Heart right ventricle (tissue), 16 donors: Measurements from ENCODE around the gene SYT12. TPM values are rescaled to one million over a fixed set of nuclear protein-coding genes. Genes with fewer than 3 reads are reported as not detected.

Experiments used
- ATAC-seq, 8 donors: fragments of 200-7000 bp; cut with Tn5 transposase; one replicate each; pipeline ENCODE4 v1.9.1; 2020; ENCODE audit warnings: mild to moderate bottlenecking in 8 of 8, moderate library complexity in 8 of 8, moderate number of reproducible peaks in 1 of 8
- DNase-seq, 2 donors: peaks; one replicate each; pipeline ENCODE4 v3.0.0-alpha.2; 2020
- H3K27ac ChIP-seq, 10 donors: fragments of 200-600 bp; sonication (generic) in 2 of 10; one replicate each; pipeline versions ENCODE4 v1.5.0 to v1.8.0; 2020 to 2022; ENCODE audit warnings: mild to moderate bottlenecking in 3 of 10
- H3K27me3 ChIP-seq, 7 donors: fragments of 200-600 bp; one replicate each; pipeline ENCODE4 v1.8.0; 2021 to 2022; ENCODE audit warnings: mild to moderate bottlenecking in 2 of 7
- H3K36me3 ChIP-seq, 9 donors: fragments of 200-600 bp; sonication (generic) in 1 of 9; one replicate each; pipeline versions ENCODE4 v1.5.0 to v1.8.0; 2020 to 2022; ENCODE audit warnings: mild to moderate bottlenecking in 2 of 9
- H3K4me1 ChIP-seq, 9 donors: fragments of 200-600 bp; sonication (generic) in 1 of 9; one replicate each; pipeline versions ENCODE4 v1.5.0 to v1.8.0; 2020 to 2022; ENCODE audit warnings: mild to moderate bottlenecking in 4 of 9
- H3K4me3 ChIP-seq, 10 donors: fragments of 200-600 bp; sonication (generic) in 2 of 10; one replicate each; pipeline versions ENCODE4 v1.5.0 to v1.8.0; 2020 to 2022; ENCODE audit warnings: mild to moderate bottlenecking in 7 of 10, moderate library complexity in 2 of 10
- H3K9me3 ChIP-seq, 11 donors: fragments of 200-600 bp in 10 of 11; sonication (generic) in 2 of 11; one replicate each; pipeline versions ENCODE4 v1.5.0 to v1.8.0; 2013 to 2022; ENCODE audit warnings: mild to moderate bottlenecking in 2 of 11, control low read depth in 1 of 11, moderate library complexity in 1 of 11
- CTCF ChIP-seq, 9 donors: fragments of 200-600 bp; sonication (generic) in 2 of 9; IDR thresholded peaks; one replicate each; pipeline versions ENCODE4 v1.5.0 to v1.8.0; 2021 to 2022; ENCODE audit warnings: antibody characterized with exemption in 9 of 9, mild to moderate bottlenecking in 5 of 9, moderate library complexity in 1 of 9
- WGBS, 2 donors: extraction: QIAGEN DNeasy Blood & Tissue Kit; methylation state at CpG; one replicate each; pipeline ENCODE4 v1.1.7; 2013; ENCODE audit warnings: inconsistent platforms in 1 of 2; 5-methylcytosine and 5-hydroxymethylcytosine counted together
- intact Hi-C, 10 donors: fragments of 100-400 bp; cut with DNase I; formaldehyde crosslinking; loops; one replicate each; pipeline versions ENCODE4 v1.11.1 to v1.14.2; 2022
- polyA plus RNA-seq, 2 donors: library from polyadenylated mRNA; stranded (reverse); fragments of 200-250 nt; gene quantifications; one replicate each; pipeline ENCODE4 v1.2.3, GENCODE V29; 2013
- total RNA-seq, 10 donors: library from RNA; stranded (reverse); fragmentation: NEBNext Ultra II Directional in 3 of 10; extraction: Animal tissue kit (Norgen Biotek cat#: 25700) in 3 of 10; gene quantifications; one replicate each; pipeline versions ENCODE4 v1.2.1 to v1.2.4, GENCODE V29; 2021 to 2023
- donor health status: Arrhythmogenic right ventricular cardiomyopathy.
- donor health status: ischemic (EF 13 %, LVEDD 7.1; RV severe dilation, severe dysfunction).
- donor health status: healthy with polysubstance abuse.
- donor health status: DM: no; HTN: yes; CAD: no.
- donor health status: DM: no; HTN: no; CAD: no.
- donor health status: ischemic (EF 25% LVEDD 6.9; RV normal size, moderate dysfunction).
- donor health status: ischemic (EF 25% LVEDD 5.7; RV mildly dilated, moderate dysfunction).
- donor health status: healthy.
- donor health status: DM: yes; HTN: yes; CAD: no.
- donor health status: Ischemic cardiomyopathy.
- donor health status: ischemic (EF 35%, LVEDD 5.7; RV mildly dilated, moderate dysfunction).
- donor health status: nonischemic (EF 11% LVEDD 7.7; RV severe dilation, severe dysfunction).
- donor health status: DM: yes; HTN: yes; CAD: no.
- donor health status: PGD.
- donor health status: ischemic (EF 29% LVEDD 5.4; RV normal size, mild dysfunction).
- donor health status: nonischemic (EF 23%, LVEDD 6.1; RV moderate dilation, normal function).

SYT12 gene
- total and polyA plus RNA-seq, 12 donors: 0.12 to 0.78 (median 0.28) TPM; not detected in 2

DNA sequence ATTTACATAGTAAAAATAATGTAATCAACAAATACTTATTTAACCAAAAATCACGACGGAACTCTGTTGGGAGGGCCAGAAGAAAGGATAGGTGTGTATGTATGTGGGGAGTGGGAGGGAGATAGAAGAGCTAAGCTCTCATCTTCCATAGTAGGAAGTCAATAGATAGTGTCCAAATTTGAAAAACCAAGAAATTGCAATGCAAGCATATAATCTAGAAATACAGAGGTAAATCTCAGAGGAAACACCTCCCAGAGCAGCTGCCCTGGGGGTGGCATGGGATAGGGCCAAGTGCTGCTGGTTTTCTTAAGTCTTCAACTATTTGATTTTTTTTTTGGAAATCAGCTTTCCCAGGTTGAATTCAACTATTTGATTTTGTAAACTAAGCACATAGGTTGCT, 30.9 kb upstream of the SYT12 start:
- Histone ChIP-seq H3K4me1 (peaks cover 0 to 14% (median 0%) of the 10 kb centered on the region in 9 donors), H3K4me3 (no peak overlapping the region), H3K36me3 (no peaks in the 10 kb centered on the region), H3K27me3 (no peaks in the 10 kb centered on the region), H3K9me3 (no peaks in the 10 kb centered on the region), H3K27ac (no peak overlapping the region)
- 79 to 92% methylated on average over 2 of the region's 2 CpGs for WGBS, 2 donors
- DNase-seq (no peak), ATAC-seq (no peak)
- intact Hi-C loops: no loop called here
- TF ChIP-seq CTCF (IDR thresholded peaks at IDR 0.05): no peak

DNA sequence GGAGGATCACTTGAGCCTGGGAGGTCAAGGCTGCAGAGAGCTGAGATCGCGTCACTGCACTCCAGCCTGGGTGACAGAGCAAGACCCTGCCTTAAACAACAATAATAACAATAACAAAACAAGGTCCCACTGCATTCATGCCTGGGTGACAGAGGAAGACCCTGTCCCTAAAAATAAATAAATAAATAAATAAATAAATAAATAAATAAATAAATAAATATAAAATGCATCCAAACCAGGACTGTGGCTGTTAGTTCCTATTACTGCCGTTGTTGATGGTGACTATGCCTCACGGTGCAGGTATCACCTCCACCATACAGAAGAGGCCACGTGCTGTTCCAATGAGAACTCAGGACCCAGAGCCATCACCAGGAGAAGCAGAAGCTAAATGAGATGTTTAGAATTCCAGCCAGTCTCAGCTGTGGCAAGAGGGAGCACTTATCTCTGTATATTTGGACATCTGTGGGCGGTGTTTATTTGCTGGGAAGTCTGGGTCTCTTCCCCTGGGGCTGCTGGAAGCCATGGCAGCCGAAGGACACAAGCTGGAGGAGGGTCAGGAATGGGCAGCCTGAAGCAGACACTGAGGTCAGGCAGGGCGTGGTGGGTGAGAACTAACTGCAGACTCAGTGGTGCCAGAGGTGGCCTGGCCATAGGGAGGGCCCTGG, 26.2 kb upstream of the SYT12 start:
- no peaks in the 10 kb centered on the region for H3K36me3 ChIP-seq
- H3K4me1 ChIP-seq: peaks cover 0 to 18% (median 0%) of the 10 kb centered on the region in 9 donors
- peaks cover 0 to 6% (median 0%) of the 10 kb centered on the region in 7 donors for H3K27me3 ChIP-seq
- no peak overlapping the region for H3K4me3 ChIP-seq
- intact Hi-C loops: no loop called here
- no peak for TF ChIP-seq CTCF (IDR thresholded peaks at IDR 0.05)
- DNase-seq (peak in 1 of 2 donors; percentile 29), ATAC-seq (peak in 5 of 8 donors; percentile 46 to 83 (median 61))
- WGBS, 2 donors: 59 to 61% methylated on average over 8 of the region's 8 CpGs
- no peak overlapping the region for H3K27ac ChIP-seq
- no peaks in the 10 kb centered on the region for H3K9me3 ChIP-seq

- no peak for TF ChIP-seq CTCF (IDR thresholded peaks at IDR 0.05)
- ATAC-seq: no peak
- WGBS, 2 donors: 92% methylated on average over 7 of the region's 7 CpGs
Observed at GRCh38 chr11:66999555-66999954, 23.4 kb upstream of the SYT12 start.

DNA sequence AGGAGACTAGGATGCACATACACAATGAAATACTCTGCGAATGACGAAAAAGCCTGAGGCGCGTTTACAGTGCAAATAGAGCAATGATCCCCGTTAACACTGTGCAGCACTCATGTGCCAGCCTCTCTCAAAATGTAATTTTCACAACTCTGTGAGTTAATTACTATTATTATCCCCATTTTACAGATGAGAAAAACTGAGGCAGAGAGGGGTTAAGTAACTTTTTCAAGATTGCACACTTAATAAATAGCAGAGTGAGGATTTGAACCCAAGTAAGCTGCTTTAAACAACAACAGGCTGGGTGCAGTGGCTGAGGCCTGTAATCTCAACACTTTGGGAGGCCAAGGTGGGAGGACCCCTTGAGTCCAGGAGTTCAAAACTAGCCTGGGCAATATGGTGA, 21.6 kb upstream of the SYT12 start:
- Histone ChIP-seq H3K4me3 (no peak overlapping the region), H3K9me3 (no peaks in the 10 kb centered on the region), H3K4me1 (peaks cover 0 to 11% (median 0%) of the 10 kb centered on the region in 9 donors), H3K27ac (no peak overlapping the region), H3K36me3 (no peaks in the 10 kb centered on the region), H3K27me3 (peaks cover 0 to 6% (median 0%) of the 10 kb centered on the region in 7 donors)
- DNase-seq (no peak), ATAC-seq (no peak)
- intact Hi-C loops: no loop called here
- 96 to 98% methylated on average over 5 of the region's 5 CpGs for WGBS, 2 donors
- no peak for TF ChIP-seq CTCF (IDR thresholded peaks at IDR 0.05)

More at GRCh38 chr11:66999555-66999954, 23.4 kb upstream of the SYT12 start:
- no peaks in the 10 kb centered on the region for H3K9me3 ChIP-seq
- H3K4me3 ChIP-seq: no peak overlapping the region
- H3K27me3 ChIP-seq: peaks cover 0 to 6% (median 0%) of the 10 kb centered on the region in 7 donors
- H3K36me3 ChIP-seq: no peaks in the 10 kb centered on the region
- no peak for DNase-seq
- peaks cover 0 to 18% (median 0%) of the 10 kb centered on the region in 9 donors for H3K4me1 ChIP-seq
- no peak overlapping the region for H3K27ac ChIP-seq
- intact Hi-C loops: no loop called here
